ENCODE data around the gene CD302. TPM values are rescaled to one million over a fixed set of nuclear protein-coding genes. Genes with fewer than 3 reads are reported as not detected.
A peak's percentile ranks its signal among the peaks of the same experiment; 100 is the strongest.

Gene CD302
- total and polyA plus RNA-seq, 7 donors, result 2.7 to 7.5 (median 4.6) TPM

- Histone ChIP-seq H3K27me3 (ENCODE audit: insufficient read depth in 3 of 3, low read length in 2 of 3) (peaks cover 0 to 14% (median 0%) of the 10 kb centered on the region in 3 donors), H3K4me3 (peak overlapping the region; percentile 85), H3K36me3 (ENCODE audit: insufficient read depth in 1 of 2, low read depth in 1 of 2) (no peaks in the 10 kb centered on the region), H3K4me1 (peaks cover 13% of the 10 kb centered on the region), H3K27ac (no peak overlapping the region), H3K9me3 (no peaks in the 10 kb centered on the region)
- WGBS, 3 donors, result 81 to 87% (median 83%) methylated on average over 7 of the region's 7 CpGs
- TF ChIP-seq CTCF (IDR thresholded peaks at IDR 0.05), result no peak
- no peak for DNase-seq
- ATAC-seq, result no peak
- intact Hi-C loops (cut with DNase I), result no loop called here
Observed at GRCh38 chr2:159795841-159796690, 1.9 kb downstream of the CD302 start.

GRCh38 chr2:159793326-159793725, 4.7 kb downstream of the CD302 start:
- no peak for ATAC-seq
- DNase-seq, result no peak
- WGBS, 3 donors, result 93 to 100% (median 96%) methylated on average over 1 of the region's 1 CpG
- H3K27ac ChIP-seq, result no peak overlapping the region
- no peak for TF ChIP-seq CTCF (IDR thresholded peaks at IDR 0.05)
- peaks cover 7% of the 10 kb centered on the region for H3K4me1 ChIP-seq
- no peaks in the 10 kb centered on the region for H3K36me3 ChIP-seq (ENCODE audit: insufficient read depth in 1 of 2, low read depth in 1 of 2)
- no peak overlapping the region for H3K4me3 ChIP-seq
- no peaks in the 10 kb centered on the region for H3K9me3 ChIP-seq
- intact Hi-C loops (cut with DNase I), result no loop called here
- H3K27me3 ChIP-seq (ENCODE audit: insufficient read depth in 3 of 3, low read length in 2 of 3), result peaks cover 0 to 14% (median 0%) of the 10 kb centered on the region in 3 donors

GRCh38 chr2:159792599-159792998, 5.4 kb downstream of the CD302 start:
- ATAC-seq, result no peak

GRCh38 chr2:159792036-159792435, 6.0 kb downstream of the CD302 start:
- Histone ChIP-seq H3K36me3 (ENCODE audit: insufficient read depth in 1 of 2, low read depth in 1 of 2) (no peaks in the 10 kb centered on the region), H3K4me1 (peaks cover 7% of the 10 kb centered on the region), H3K4me3 (no peak overlapping the region), H3K27ac (no peak overlapping the region), H3K27me3 (ENCODE audit: insufficient read depth in 3 of 3, low read length in 2 of 3) (peaks cover 0 to 3% (median 0%) of the 10 kb centered on the region in 3 donors), H3K9me3 (no peaks in the 10 kb centered on the region)
- DNase-seq (no peak), ATAC-seq (no peak)
- TF ChIP-seq CTCF (IDR thresholded peaks at IDR 0.05), result no peak
- intact Hi-C loops (cut with DNase I), result no loop called here
- 71 to 92% (median 87%) methylated on average over 1 of the region's 1 CpG for WGBS, 3 donors

More at GRCh38 chr2:159792599-159792998, 5.4 kb downstream of the CD302 start:
- H3K27me3 ChIP-seq (ENCODE audit: insufficient read depth in 3 of 3, low read length in 2 of 3), result peaks cover 0 to 8% (median 0%) of the 10 kb centered on the region in 3 donors
- intact Hi-C loops (cut with DNase I), result no loop called here
- H3K36me3 ChIP-seq (ENCODE audit: insufficient read depth in 1 of 2, low read depth in 1 of 2), result no peaks in the 10 kb centered on the region
- H3K4me3 ChIP-seq, result no peak overlapping the region
- no peak for DNase-seq
- H3K27ac ChIP-seq, result no peak overlapping the region
- no peaks in the 10 kb centered on the region for H3K9me3 ChIP-seq
- no peak for TF ChIP-seq CTCF (IDR thresholded peaks at IDR 0.05)
- 91 to 93% (median 93%) methylated on average over 4 of the region's 4 CpGs for WGBS, 3 donors
- peaks cover 7% of the 10 kb centered on the region for H3K4me1 ChIP-seq
